Karpas-422 (cell line): ENCODE results near the gene FASN. TPM values are rescaled to one million over a fixed set of nuclear protein-coding genes. Genes with fewer than 3 reads are reported as not detected.

Experiments used
- DNase-seq: peaks from one replicate; pipeline ENCODE4 v3.0.0-alpha.2; 2015
- H2AFZ ChIP-seq: fragments of 200-600 bp; sonication (generic); 2 replicates; pipeline ENCODE4 v1.6.1; 2014; ENCODE audit warnings: antibody characterized with exemption, low read length, mixed read lengths
- H3K27ac ChIP-seq: fragments of 200-600 bp; sonication (generic); 2 replicates; pipeline ENCODE4 v1.5.1; 2014; ENCODE audit warnings: mild to moderate bottlenecking, low read length, moderate library complexity
- H3K27me3 ChIP-seq: fragments of 200-600 bp; sonication (generic); 2 replicates; pipeline ENCODE4 v1.6.1; 2014; ENCODE audit warnings: low read length, mixed read lengths
- H3K36me3 ChIP-seq: fragments of 200-600 bp; sonication (generic); 2 replicates; pipeline ENCODE4 v1.6.1; 2014; ENCODE audit warnings: low read length, mixed read lengths; ENCODE audit not compliant: insufficient read depth
- H3K4me1 ChIP-seq: fragments of 200-600 bp; sonication (generic); 2 replicates; pipeline ENCODE4 v1.6.1; 2014; ENCODE audit warnings: mild to moderate bottlenecking, low read length, mixed read lengths
- H3K4me2 ChIP-seq: fragments of 200-600 bp; sonication (generic); 2 replicates; pipeline ENCODE4 v1.6.1; 2014; ENCODE audit warnings: low read length, low read depth, mild to moderate bottlenecking; ENCODE audit not compliant: poor library complexity, severe bottlenecking
- H3K4me3 ChIP-seq: fragments of 200-600 bp; sonication (generic); 2 replicates; pipeline ENCODE4 v1.5.1; 2014; ENCODE audit warnings: mild to moderate bottlenecking, antibody characterized with exemption, low read length, mixed read lengths
- H3K79me2 ChIP-seq: fragments of 200-600 bp; sonication (generic); 2 replicates; pipeline ENCODE4 v1.6.1; 2014; ENCODE audit warnings: mild to moderate bottlenecking, low read length, mixed read lengths
- H3K9ac ChIP-seq: fragments of 200-600 bp; sonication (generic); 2 replicates; pipeline ENCODE4 v1.6.0; 2014; ENCODE audit warnings: low read length
- H3K9me2 ChIP-seq: fragments of 200-600 bp; sonication (generic), shearing (Covaris generic); replicated peaks from 2 replicates; pipeline ENCODE4 v1.6.0; 2014; ENCODE audit warnings: mild to moderate bottlenecking, low read length, moderate library complexity; ENCODE audit not compliant: insufficient read depth
- H3K9me3 ChIP-seq: fragments of 300-700, 200-600 bp; sonication (generic); 2 replicates; pipeline ENCODE4 v1.6.1; 2014; ENCODE audit warnings: low read length, mixed read lengths
- H4K20me1 ChIP-seq: fragments of 200-600 bp; sonication (generic); 2 replicates; pipeline ENCODE4 v1.6.1; 2014; ENCODE audit warnings: mild to moderate bottlenecking, antibody characterized with exemption, low read length, low read depth; ENCODE audit not compliant: insufficient read depth
- total RNA-seq: library from RNA; depleted of rRNA; stranded (reverse); fragments of >200 nt; shearing (Covaris generic); gene quantifications from 2 replicates; pipeline ENCODE4 v1.2.3, GENCODE V29; 2014; ENCODE audit warnings: low replicate concordance

The FASN gene
- total RNA-seq, 1 experiment from 2014 or later, result 94.1 TPM

DNA sequence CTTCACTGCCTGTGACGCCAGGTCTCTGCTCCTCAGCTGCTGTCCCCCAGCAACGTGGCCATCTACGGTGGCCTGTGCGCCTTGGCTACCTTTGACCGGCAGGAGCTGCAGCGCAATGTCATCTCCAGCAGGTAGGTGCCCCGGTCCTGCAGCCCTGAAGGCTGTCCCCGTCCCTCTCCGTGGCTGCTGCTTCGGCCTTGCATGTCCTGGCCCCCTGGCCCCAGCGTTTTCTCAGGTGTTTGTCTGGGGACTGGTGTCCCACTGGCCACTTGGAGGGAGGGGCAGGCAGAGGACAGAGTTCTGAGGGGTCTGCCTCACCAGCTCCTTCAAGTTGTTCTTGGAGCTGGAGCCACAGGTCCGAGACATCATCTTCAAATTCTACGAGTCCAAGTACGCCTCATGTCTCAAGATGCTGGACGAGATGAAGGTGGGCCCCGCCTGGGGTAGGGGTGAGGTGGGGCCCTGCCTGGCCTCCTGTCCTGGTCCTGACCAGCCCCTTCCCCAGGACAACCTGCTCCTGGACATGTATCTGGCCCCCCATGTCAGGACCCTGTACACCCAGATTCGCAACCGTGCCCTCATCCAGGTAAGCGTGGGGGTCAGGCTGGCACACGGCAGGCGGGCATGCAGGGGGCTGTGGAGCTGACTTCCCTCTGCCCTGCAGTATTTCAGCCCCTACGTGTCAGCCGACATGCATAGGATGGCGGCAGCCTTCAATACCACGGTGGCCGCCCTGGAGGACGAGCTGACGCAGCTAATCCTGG is 41.9 kb downstream of the FASN start:
- Histone ChIP-seq H3K27ac (no peak overlapping the region), H4K20me1 (peaks cover 17% of the 10 kb centered on the region; the same call in 1 of the 2 replicates), H2AFZ (no peak overlapping the region), H3K4me1 (peaks cover 21% of the 10 kb centered on the region), H3K9ac (no peak overlapping the region), H3K79me2 (peaks cover 17% of the 10 kb centered on the region), H3K36me3 (no peaks in the 10 kb centered on the region), H3K4me2 (no peak overlapping the region), H3K4me3 (no peak overlapping the region), H3K9me2 (no peaks in the 10 kb centered on the region), H3K27me3 (no peaks in the 10 kb centered on the region), H3K9me3 (no peaks in the 10 kb centered on the region)
- DNase-seq, result no peak

- peaks cover 17% of the 10 kb centered on the region; the same call in 1 of the 2 replicates for H4K20me1 ChIP-seq
- H3K9me2 ChIP-seq, result no peaks in the 10 kb centered on the region
- no peak overlapping the region for H3K27ac ChIP-seq
- no peak overlapping the region for H2AFZ ChIP-seq
- peaks cover 17% of the 10 kb centered on the region for H3K79me2 ChIP-seq
- H3K4me1 ChIP-seq, result peaks cover 29% of the 10 kb centered on the region
- no peaks in the 10 kb centered on the region for H3K27me3 ChIP-seq
- no peak overlapping the region for H3K9ac ChIP-seq
- no peak for DNase-seq
- no peaks in the 10 kb centered on the region for H3K36me3 ChIP-seq
- H3K9me3 ChIP-seq, result no peaks in the 10 kb centered on the region
- H3K4me3 ChIP-seq, result no peak overlapping the region
- no peak overlapping the region for H3K4me2 ChIP-seq
Measured at GRCh38 chr17:82055023-82055964, 42.7 kb downstream of the FASN start.

- H3K4me1 ChIP-seq, result peaks cover 35% of the 10 kb centered on the region
- H3K9ac ChIP-seq, result no peak overlapping the region
- H3K4me2 ChIP-seq, result no peak overlapping the region
- H2AFZ ChIP-seq, result no peak overlapping the region
- no peaks in the 10 kb centered on the region for H3K27me3 ChIP-seq
- H3K9me3 ChIP-seq, result no peaks in the 10 kb centered on the region
- H4K20me1 ChIP-seq, result peaks cover 17% of the 10 kb centered on the region; the same call in 1 of the 2 replicates
- no peak for DNase-seq
- no peaks in the 10 kb centered on the region for H3K36me3 ChIP-seq
- H3K4me3 ChIP-seq, result no peak overlapping the region
- H3K79me2 ChIP-seq, result peaks cover 17% of the 10 kb centered on the region
- no peak overlapping the region for H3K27ac ChIP-seq
- H3K9me2 ChIP-seq, result no peaks in the 10 kb centered on the region
Measured at GRCh38 chr17:82054351-82055022, 43.5 kb downstream of the FASN start.

- H3K9me2 ChIP-seq, result no peaks in the 10 kb centered on the region
- no peaks in the 10 kb centered on the region for H3K27me3 ChIP-seq
- peaks cover 31% of the 10 kb centered on the region for H3K4me1 ChIP-seq
- no peaks in the 10 kb centered on the region for H3K36me3 ChIP-seq
- H3K27ac ChIP-seq, result no peak overlapping the region
- H3K79me2 ChIP-seq, result peaks cover 17% of the 10 kb centered on the region
- H3K9ac ChIP-seq, result peak overlapping the region; percentile 96
- H3K4me3 ChIP-seq, result no peak overlapping the region; the same call in 1 of the 2 replicates
- peaks cover 17% of the 10 kb centered on the region; the same call in 1 of the 2 replicates for H4K20me1 ChIP-seq
- H2AFZ ChIP-seq, result no peak overlapping the region
- no peaks in the 10 kb centered on the region for H3K9me3 ChIP-seq
- no peak for DNase-seq
- H3K4me2 ChIP-seq, result peak overlapping the region; percentile 95
Measured at GRCh38 chr17:82053556-82054263, 44.3 kb downstream of the FASN start.

- Histone ChIP-seq H3K4me3 (peak overlapping the region; percentile 99), H2AFZ (no peak overlapping the region), H3K36me3 (no peaks in the 10 kb centered on the region), H3K27me3 (no peaks in the 10 kb centered on the region), H3K4me2 (peak overlapping the region; percentile 95), H3K9me3 (no peaks in the 10 kb centered on the region), H3K27ac (no peak overlapping the region), H3K4me1 (peaks cover 30% of the 10 kb centered on the region), H3K79me2 (peaks cover 17% of the 10 kb centered on the region), H3K9me2 (no peaks in the 10 kb centered on the region), H3K9ac (peak overlapping the region; percentile 96), H4K20me1 (peaks cover 17% of the 10 kb centered on the region; the same call in 1 of the 2 replicates)
- DNase-seq, result no peak
Measured at GRCh38 chr17:82053130-82053529, 44.9 kb downstream of the FASN start.

DNA sequence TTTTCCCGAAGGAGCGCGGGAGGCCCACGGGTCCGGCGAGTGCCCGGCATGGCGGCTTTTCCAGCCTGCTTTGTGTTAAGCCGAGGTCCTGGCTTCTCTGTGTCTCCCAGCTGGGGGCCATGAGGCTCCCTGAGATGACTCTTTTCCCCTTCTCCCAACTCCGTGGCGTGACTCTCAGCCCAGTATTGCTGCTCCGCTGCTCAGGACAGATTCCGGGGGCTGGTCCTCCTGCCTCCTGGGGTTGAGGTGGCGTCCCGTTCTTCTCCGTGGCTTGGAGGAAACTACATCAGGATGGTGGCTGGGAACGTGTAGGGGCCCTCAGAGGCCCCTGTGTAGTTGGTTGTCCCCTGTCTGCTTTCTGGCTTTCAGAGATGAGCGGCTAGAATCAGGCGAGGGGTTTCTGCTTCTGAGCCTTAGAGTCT is 45.4 kb downstream of the FASN start:
- H3K4me2 ChIP-seq, result peak overlapping the region; percentile 95
- DNase-seq, result no peak
- no peak overlapping the region for H2AFZ ChIP-seq
- H3K9me2 ChIP-seq, result no peaks in the 10 kb centered on the region
- H3K9me3 ChIP-seq, result no peaks in the 10 kb centered on the region
- H3K4me1 ChIP-seq, result peaks cover 30% of the 10 kb centered on the region
- H4K20me1 ChIP-seq, result peaks cover 17% of the 10 kb centered on the region; the same call in 1 of the 2 replicates
- H3K9ac ChIP-seq, result peak overlapping the region; percentile 96
- H3K27me3 ChIP-seq, result no peaks in the 10 kb centered on the region
- H3K79me2 ChIP-seq, result peaks cover 17% of the 10 kb centered on the region
- no peaks in the 10 kb centered on the region for H3K36me3 ChIP-seq
- H3K4me3 ChIP-seq, result peak overlapping the region; percentile 99
- no peak overlapping the region for H3K27ac ChIP-seq

DNA sequence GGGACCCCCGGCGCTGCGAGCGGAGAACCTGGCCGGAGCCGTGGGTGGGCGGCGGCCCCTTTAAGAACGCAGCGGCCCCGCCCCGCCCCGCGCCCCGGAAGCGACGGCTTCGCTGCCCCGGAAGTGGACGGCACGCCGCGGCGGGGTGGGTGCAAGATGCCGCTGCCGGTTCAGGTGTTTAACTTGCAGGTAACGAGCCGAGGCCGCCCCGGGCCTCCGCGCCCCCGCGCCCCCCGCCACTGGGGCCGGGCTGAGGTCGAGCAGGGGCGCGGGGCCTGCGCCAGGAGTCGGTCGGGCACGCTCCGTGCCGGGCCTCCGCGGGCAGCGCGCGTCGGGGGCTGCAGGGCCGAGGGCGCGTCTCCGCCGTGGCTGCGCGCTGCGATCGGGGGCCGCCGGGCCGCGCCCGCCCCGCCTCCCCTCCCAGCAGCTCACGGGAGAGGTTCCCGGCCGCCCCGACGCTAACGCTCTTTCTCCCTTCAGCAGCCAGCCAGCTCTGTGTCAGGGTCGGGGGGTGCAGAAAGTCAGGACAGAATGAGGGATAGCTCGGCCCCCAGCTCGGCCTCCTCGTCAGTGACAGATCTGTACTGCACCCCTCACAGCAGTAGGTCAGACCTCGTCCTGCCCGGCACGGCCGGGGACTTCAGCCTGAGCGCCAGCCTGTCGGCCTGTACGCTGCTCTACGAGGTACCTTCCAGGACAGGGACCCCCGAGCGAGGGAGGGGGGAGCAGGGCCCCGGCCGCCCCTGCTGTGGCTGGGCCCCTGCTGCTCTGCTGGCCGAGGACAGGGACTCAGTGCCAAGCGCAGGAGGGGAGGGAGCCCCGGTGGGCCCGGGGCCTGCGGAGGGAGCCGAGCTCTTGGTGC is 46.0 kb downstream of the FASN start, which contains the start of the genes GPS1 and RFNG:
GPS1 (plus strand) TSS at position 123 of the 862 bp plus-strand sequence; CDS start at position 157, 34 bp downstream.
RFNG (minus strand) TSS at position 36 of the 862 bp plus-strand sequence. CDS start 45 bp downstream, outside the sequence.
- H3K9me3 ChIP-seq, result no peaks in the 10 kb centered on the region
- H3K4me2 ChIP-seq, result peak within 1 kb of the TSS; percentile 95
- peaks cover 30% of the 10 kb centered on the region for H3K4me1 ChIP-seq
- peaks cover 17% of the 10 kb centered on the region; the same call in 1 of the 2 replicates for H4K20me1 ChIP-seq
- H3K9ac ChIP-seq, result peak within 1 kb of the TSS; percentile 96
- H3K27me3 ChIP-seq, result no peaks in the 10 kb centered on the region
- H3K27ac ChIP-seq, result no peak within 1 kb of the TSS
- peak; percentile 92 for DNase-seq
- H3K79me2 ChIP-seq, result peaks cover 17% of the 10 kb centered on the region
- no peaks in the 10 kb centered on the region for H3K36me3 ChIP-seq
- H3K9me2 ChIP-seq, result no peaks in the 10 kb centered on the region
- H2AFZ ChIP-seq, result no peak within 1 kb of the TSS
- H3K4me3 ChIP-seq, result peak within 1 kb of the TSS; percentile 99
